Naive thymus-derived CD8-positive, alpha-beta T cell (primary cell): Measurements from ENCODE around the gene GBGT1. TPM values are rescaled to one million over a fixed set of nuclear protein-coding genes. Genes with fewer than 3 reads are reported as not detected.
A peak's percentile ranks its signal among the peaks of the same experiment; 100 is the strongest.

Experiments
- ATAC-seq, 2 donors: fragments of 150-1000 bp; cut with Tn5 transposase in 1 of 2; sonication (Bioruptor Pico), chemical (Tn5 transposase) in 1 of 2; 1 replicate in 1 of 2; 2 replicates in 1 of 2; pipeline ENCODE4 v1.10.0; 2021; ENCODE audit warnings: mild to moderate bottlenecking in 2 of 2, moderate library complexity in 2 of 2
- POLR2A ChIA-PET: fragments of 350-600 bp; sonication (Branson Sonifier 250); formaldehyde crosslinking; loops from one replicate; lab custom pipeline; 2021; ENCODE audit warnings: antibody characterized with exemption; lab: Charles Lee
- DNase-seq, 10 donors: peaks; one replicate each; pipeline versions ENCODE4 v3.0.0 to v3.0.0-alpha.2; 2020 to 2022
- H3K27ac Mint-ChIP-seq, 10 donors: one replicate each; pipeline ENCODE4 v1.8.0; 2020 to 2022; ENCODE audit warnings: mild to moderate bottlenecking in 10 of 10, mixed read lengths in 10 of 10, moderate library complexity in 4 of 10, inconsistent platforms in 1 of 10
- H3K27me3 Mint-ChIP-seq, 5 donors: one replicate each; pipeline ENCODE4 v1.8.0; 2021 to 2022; ENCODE audit warnings: mixed read lengths in 5 of 5
- H3K36me3 Mint-ChIP-seq, 3 donors: one replicate each; pipeline ENCODE4 v1.8.0; 2020 to 2022; ENCODE audit warnings: mixed read lengths in 3 of 3, mild to moderate bottlenecking in 2 of 3, inconsistent platforms in 1 of 3
- H3K4me1 Mint-ChIP-seq, 4 donors: one replicate each; pipeline ENCODE4 v1.8.0; 2021 to 2022; ENCODE audit warnings: mixed read lengths in 4 of 4
- H3K4me3 Mint-ChIP-seq, 10 donors: one replicate each; pipeline ENCODE4 v1.8.0; 2020 to 2022; ENCODE audit warnings: mild to moderate bottlenecking in 10 of 10, mixed read lengths in 10 of 10, moderate library complexity in 6 of 10, inconsistent platforms in 1 of 10
- H3K9me3 Mint-ChIP-seq, 9 donors: one replicate each; pipeline ENCODE4 v1.8.0; 2020 to 2022; ENCODE audit warnings: mixed read lengths in 9 of 9, mild to moderate bottlenecking in 3 of 9, inconsistent platforms in 1 of 9, moderate library complexity in 1 of 9
- polyA plus RNA-seq, 3 donors: library from polyadenylated mRNA; unstranded; fragments of 300-500 nt; fragmentation: Illumina TruSeq; gene quantifications; one replicate each; pipeline ENCODE4 v1.2.3, GENCODE V29; 2021
- total RNA-seq, 8 experiments: library from RNA in 2 of 8; stranded (reverse) in 2 of 8; gene quantifications; one replicate each; pipeline ENCODE4 v1.2.3 and lab custom pipeline; 2021 to 2026

GBGT1 gene
- total and polyA plus RNA-seq, 5 experiments from 2014 or later, result 4.1 to 4.9 TPM; not detected in 3

DNA sequence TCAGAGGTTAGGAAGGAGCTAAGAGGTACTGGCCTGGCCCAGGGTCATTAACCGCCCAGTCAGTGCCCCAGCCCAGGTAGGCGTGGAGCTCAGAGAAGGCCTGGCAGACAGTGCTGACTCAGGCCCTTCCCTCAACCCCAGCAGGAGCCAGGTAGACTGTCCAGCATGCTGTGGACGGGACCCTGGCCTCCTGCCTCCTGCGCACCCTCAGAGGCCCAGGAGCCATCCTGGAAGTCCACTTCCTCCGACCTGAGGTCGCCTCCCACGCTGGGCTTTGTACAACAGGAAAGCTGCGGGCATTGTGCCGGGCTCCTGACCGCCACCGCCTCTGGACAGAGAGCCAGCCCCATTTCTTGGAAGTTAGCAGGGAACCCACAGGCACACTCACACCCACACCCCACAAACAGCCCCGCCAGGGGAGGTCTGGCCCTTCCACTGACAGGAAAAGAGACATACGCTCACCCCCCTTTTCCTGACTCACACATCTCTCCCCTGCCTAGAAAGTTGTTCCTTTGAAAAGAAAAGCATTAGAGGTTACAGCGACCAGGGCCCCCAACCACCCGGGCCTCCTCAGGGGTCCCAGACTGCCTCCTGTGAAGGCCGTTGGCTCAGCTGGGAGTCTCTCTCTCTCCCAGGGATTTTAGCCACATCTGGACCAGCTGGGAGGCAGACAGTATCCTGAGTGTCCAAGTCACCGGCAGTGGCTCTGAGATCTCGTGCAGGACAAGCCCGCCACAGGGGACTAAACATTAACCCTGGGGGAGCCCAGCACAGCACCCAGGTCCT is 50.4 kb downstream of the GBGT1 start:
- peaks cover 0 to 18% (median 4%) of the 10 kb centered on the region in 3 donors for H3K36me3 Mint-ChIP-seq
- H3K4me1 Mint-ChIP-seq, result peaks cover 16 to 56% (median 50%) of the 10 kb centered on the region in 4 donors
- ATAC-seq (peak; percentile 16 to 27), DNase-seq (peak in 1 of 10 donors; percentile 45)
- peak overlapping the region in 9 of 10 donors; percentile 12 to 73 (median 46) for H3K4me3 Mint-ChIP-seq
- no peaks in the 10 kb centered on the region for H3K27me3 Mint-ChIP-seq
- peak overlapping the region; percentile 1 to 89 (median 58) for H3K27ac Mint-ChIP-seq
- POLR2A ChIA-PET, result interaction anchor here (1.2 to 7.4 kb wide), 8 partner anchors 10 to 83 kb away, joined by 3 to 40 read pairs (median 4); partner anchors contain the start of gene GTF3C5
- H3K9me3 Mint-ChIP-seq, result no peaks in the 10 kb centered on the region

DNA sequence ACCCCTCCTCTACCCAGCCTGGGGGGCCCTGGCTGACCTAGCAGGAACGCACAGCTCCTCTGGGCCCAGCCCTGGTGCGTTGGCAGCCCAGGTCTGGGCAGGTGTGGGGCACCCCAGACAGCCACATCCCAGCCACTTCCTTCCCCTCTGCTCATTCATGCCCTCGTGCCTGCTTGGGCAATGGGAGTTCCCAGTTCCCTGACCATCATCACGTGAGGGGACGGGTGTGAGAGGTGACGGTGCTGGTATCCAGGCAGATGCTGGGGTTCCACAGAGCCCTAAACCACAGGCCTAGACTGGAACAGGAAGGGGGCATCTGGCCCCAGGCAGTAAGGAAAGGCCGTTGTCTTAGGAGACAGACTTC is 51.1 kb downstream of the GBGT1 start:
- peak in 2 of 10 donors; percentile 45 to 64 for DNase-seq
- peak overlapping the region in 3 of 10 donors; percentile 11 to 62 (median 37) for H3K4me3 Mint-ChIP-seq
- H3K4me1 Mint-ChIP-seq, result peaks cover 15 to 52% (median 44%) of the 10 kb centered on the region in 4 donors
- no peaks in the 10 kb centered on the region for H3K9me3 Mint-ChIP-seq
- ATAC-seq, result peak; percentile 27 to 65
- POLR2A ChIA-PET, result interaction anchor here (0.6 to 7.4 kb wide), 5 partner anchors 9 to 52 kb away, joined by 3 to 40 read pairs (median 5); no protein-coding TSS in a partner anchor
- peaks cover 0 to 24% (median 4%) of the 10 kb centered on the region in 3 donors for H3K36me3 Mint-ChIP-seq
- H3K27me3 Mint-ChIP-seq, result no peaks in the 10 kb centered on the region
- H3K27ac Mint-ChIP-seq, result peak overlapping the region in 5 of 10 donors; percentile 32 to 89 (median 56)

- Mint-ChIP-seq H3K36me3 (peaks cover 0 to 26% (median 4%) of the 10 kb centered on the region in 3 donors), H3K27ac (peak overlapping the region in 6 of 10 donors; percentile 29 to 89 (median 64)), H3K27me3 (no peaks in the 10 kb centered on the region), H3K4me3 (no peak overlapping the region), H3K4me1 (peaks cover 12 to 49% (median 40%) of the 10 kb centered on the region in 4 donors), H3K9me3 (no peaks in the 10 kb centered on the region)
- peak in 1 of 10 donors; percentile 43 for DNase-seq
- no peak for ATAC-seq
- POLR2A ChIA-PET, result interaction anchor here (0.6 to 2.0 kb wide), 4 partner anchors 14 to 52 kb away, joined by 3 to 6 read pairs (median 4); no protein-coding TSS in a partner anchor
Observed at GRCh38 chr9:133111808-133112662, 51.7 kb downstream of the GBGT1 start.

DNA sequence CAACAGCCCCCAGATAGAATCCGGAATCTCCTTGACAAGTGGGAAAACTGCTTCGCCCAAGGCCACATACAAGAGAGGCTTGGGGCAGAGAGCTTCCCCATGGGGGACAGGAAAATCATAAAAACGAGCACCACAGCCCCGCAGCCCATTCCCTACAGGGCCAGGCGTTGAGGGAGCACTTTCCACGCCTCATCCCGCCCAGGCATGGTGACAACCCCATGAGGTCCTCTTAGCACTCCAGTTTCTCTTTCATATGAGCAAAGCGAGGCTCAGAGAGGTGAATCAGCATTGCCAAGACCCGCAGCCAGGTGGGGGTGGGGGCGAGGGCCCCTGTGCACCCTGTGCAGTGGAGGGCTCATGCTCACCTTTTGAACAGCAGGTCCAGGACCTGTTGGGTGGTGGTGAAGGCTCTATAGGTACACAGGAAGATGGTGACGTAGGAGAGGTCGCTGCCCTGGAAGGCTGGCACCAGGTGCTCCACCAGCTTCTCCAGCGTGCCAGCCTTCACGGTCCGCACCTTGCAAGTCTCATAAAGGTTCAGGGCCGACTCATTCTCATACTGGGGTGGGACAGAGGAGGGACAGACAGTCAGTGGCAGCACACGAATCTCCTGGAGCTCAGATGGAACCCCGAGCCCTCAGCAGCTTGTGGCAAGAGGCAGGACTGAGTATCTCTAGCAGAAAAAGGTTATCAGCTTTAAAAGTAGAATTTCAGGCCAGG is 53.6 kb downstream of the GBGT1 start:
- Mint-ChIP-seq H3K36me3 (peaks cover 0 to 33% (median 9%) of the 10 kb centered on the region in 3 donors), H3K27ac (peak overlapping the region in 3 of 10 donors; percentile 13 to 53 (median 46)), H3K27me3 (no peaks in the 10 kb centered on the region), H3K9me3 (no peaks in the 10 kb centered on the region), H3K4me3 (no peak overlapping the region), H3K4me1 (peaks cover 15 to 34% (median 29%) of the 10 kb centered on the region in 4 donors)
- DNase-seq (peak in 1 of 10 donors; percentile 43), ATAC-seq (no peak)
- POLR2A ChIA-PET, result interaction anchor here (1.6 kb wide), 1 partner anchor 34 kb away, joined by 3 read pairs; no protein-coding TSS in a partner anchor

GRCh38 chr9:133108794-133109641 is 54.7 kb downstream of the GBGT1 start:
- H3K9me3 Mint-ChIP-seq, result no peaks in the 10 kb centered on the region
- POLR2A ChIA-PET, result interaction anchor here (1.1 to 4.6 kb wide), 6 partner anchors 9 to 77 kb away, joined by 3 to 20 read pairs (median 4); partner anchors contain the start of gene RALGDS
- ATAC-seq (no peak), DNase-seq (peak in 1 of 10 donors; percentile 52)
- peaks cover 0 to 39% (median 11%) of the 10 kb centered on the region in 3 donors for H3K36me3 Mint-ChIP-seq
- no peak overlapping the region for H3K4me3 Mint-ChIP-seq
- no peaks in the 10 kb centered on the region for H3K27me3 Mint-ChIP-seq
- peak overlapping the region in 3 of 10 donors; percentile 10 to 70 (median 41) for H3K27ac Mint-ChIP-seq
- H3K4me1 Mint-ChIP-seq, result peaks cover 11 to 23% (median 19%) of the 10 kb centered on the region in 4 donors

DNA sequence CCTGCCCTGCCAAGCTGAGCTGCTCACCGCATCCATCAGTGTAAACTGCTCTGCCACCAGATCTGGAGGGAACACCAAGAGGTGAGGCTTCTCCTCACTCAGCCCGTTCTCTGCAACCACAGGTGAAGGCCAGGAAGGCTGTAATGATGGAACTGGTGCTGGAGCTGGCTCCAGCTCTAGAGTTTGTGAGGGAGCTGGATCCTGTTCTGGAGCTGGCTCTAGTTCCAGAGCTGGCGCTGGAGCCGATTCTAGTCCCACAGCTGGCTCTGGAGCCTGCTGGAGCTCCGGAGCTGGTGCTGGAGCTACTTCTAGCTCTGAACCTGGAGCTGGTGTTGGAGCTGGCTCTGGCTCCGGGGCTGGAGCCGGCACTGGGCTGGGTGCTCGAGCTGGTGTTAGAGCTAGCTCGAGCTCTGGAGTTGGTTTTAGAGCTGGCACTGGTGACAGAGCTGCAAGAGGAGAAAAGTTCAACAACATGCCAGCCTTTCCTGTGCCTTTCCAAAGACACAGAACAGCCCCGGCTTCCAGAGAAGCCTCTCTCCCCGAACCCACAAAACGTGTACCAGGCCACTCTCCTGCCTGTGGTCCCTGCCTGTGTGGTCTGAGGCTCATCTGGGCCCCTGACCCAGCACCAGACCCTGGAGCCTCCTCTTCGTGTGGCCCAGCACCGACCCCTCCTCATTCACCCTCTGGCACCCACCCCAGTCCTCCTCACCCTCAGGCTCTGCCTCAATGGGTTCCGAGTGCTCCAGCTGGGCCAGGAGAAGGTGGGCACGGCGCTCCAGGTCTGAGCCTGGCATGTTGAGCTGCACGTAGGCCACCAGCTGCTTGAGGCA is 55.5 kb downstream of the GBGT1 start:
- DNase-seq, result peak in 1 of 10 donors; percentile 41
- Mint-ChIP-seq H3K27ac (peak overlapping the region in 1 of 10 donors; percentile 15), H3K4me3 (no peak overlapping the region), H3K27me3 (no peaks in the 10 kb centered on the region), H3K9me3 (no peaks in the 10 kb centered on the region), H3K36me3 (peaks cover 0 to 41% (median 11%) of the 10 kb centered on the region in 3 donors), H3K4me1 (peaks cover 8 to 15% (median 11%) of the 10 kb centered on the region in 4 donors)
- no peak for ATAC-seq
- POLR2A ChIA-PET, result interaction anchor here (1.1 to 4.6 kb wide), 6 partner anchors 9 to 77 kb away, joined by 3 to 20 read pairs (median 4); partner anchors contain the start of gene RALGDS

DNA sequence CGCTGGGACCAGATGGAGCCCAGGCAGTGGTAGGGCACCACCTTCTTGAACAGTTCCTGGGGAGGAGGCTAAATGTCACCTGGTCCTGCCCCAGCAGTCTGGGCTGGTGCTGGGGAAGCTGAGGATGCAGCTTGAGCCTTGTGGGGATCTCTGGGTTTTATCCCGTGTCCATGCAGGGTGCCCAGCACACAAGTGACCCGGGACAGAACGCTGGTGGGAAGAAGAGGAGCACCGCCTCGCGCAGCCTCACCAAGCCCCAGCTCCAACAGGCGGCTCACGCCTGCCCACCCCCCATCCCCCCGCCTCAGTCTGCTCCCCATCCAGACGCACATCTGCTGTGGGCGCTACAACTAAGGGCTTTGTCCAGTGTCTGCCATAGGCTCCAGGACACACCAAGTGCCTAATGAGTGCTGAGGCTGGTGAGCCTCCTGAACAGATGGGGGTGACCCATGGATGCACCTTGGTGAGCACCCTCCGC is 56.4 kb downstream of the GBGT1 start:
- POLR2A ChIA-PET, result interaction anchor here (1.3 to 4.6 kb wide), 3 partner anchors 10 to 48 kb away, joined by 3 to 20 read pairs (median 4); no protein-coding TSS in a partner anchor

GRCh38 chr9:133106511-133107244 is 57.0 kb downstream of the GBGT1 start:
- H3K27ac Mint-ChIP-seq, result peak overlapping the region in 3 of 10 donors; percentile 58 to 87 (median 73)
- no peak for ATAC-seq
- peak in 1 of 10 donors; percentile 52 for DNase-seq
- no peak overlapping the region for H3K4me3 Mint-ChIP-seq
- no peaks in the 10 kb centered on the region for H3K9me3 Mint-ChIP-seq
- no peaks in the 10 kb centered on the region for H3K27me3 Mint-ChIP-seq
- H3K4me1 Mint-ChIP-seq, result peaks cover 0 to 5% (median 1%) of the 10 kb centered on the region in 4 donors
- POLR2A ChIA-PET, result interaction anchor here (0.7 to 4.6 kb wide), 4 partner anchors 9 to 41 kb away, joined by 3 to 20 read pairs (median 3); no protein-coding TSS in a partner anchor
- peaks cover 0 to 53% (median 14%) of the 10 kb centered on the region in 3 donors for H3K36me3 Mint-ChIP-seq

More for the DNA sequence above, 56.4 kb downstream of the GBGT1 start:
- peaks cover 0 to 49% (median 14%) of the 10 kb centered on the region in 3 donors for H3K36me3 Mint-ChIP-seq
- DNase-seq (peak in 1 of 10 donors; percentile 43), ATAC-seq (no peak)
- H3K9me3 Mint-ChIP-seq, result no peaks in the 10 kb centered on the region
- H3K4me1 Mint-ChIP-seq, result peaks cover 2 to 6% (median 4%) of the 10 kb centered on the region in 4 donors
- H3K27me3 Mint-ChIP-seq, result no peaks in the 10 kb centered on the region
- H3K27ac Mint-ChIP-seq, result no peak overlapping the region
- no peak overlapping the region for H3K4me3 Mint-ChIP-seq

DNA sequence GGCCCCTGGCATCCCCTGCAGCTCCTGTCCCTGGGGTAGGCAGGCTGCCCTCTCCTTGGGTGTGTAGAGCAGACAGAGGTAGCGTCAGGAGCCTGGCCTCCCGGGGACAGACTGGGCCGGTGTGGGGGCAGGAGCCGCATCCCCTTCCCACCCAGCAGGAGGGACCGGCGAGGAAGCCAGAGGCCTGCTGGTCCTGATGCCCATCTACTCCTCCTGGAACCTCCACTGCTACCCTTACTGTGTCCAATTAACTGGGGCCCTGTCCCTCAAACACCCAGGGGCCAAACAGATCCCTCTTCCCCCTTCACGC is 58.3 kb downstream of the GBGT1 start:
- POLR2A ChIA-PET, result interaction anchor here (0.9 to 4.6 kb wide), 3 partner anchors 13 to 43 kb away, joined by 3 to 20 read pairs (median 3); no protein-coding TSS in a partner anchor
- Mint-ChIP-seq H3K9me3 (no peaks in the 10 kb centered on the region), H3K4me1 (peaks cover 0 to 5% (median 0%) of the 10 kb centered on the region in 4 donors), H3K4me3 (no peak overlapping the region), H3K27me3 (no peaks in the 10 kb centered on the region), H3K27ac (no peak overlapping the region), H3K36me3 (peaks cover 0 to 57% (median 22%) of the 10 kb centered on the region in 3 donors)
- no peak for ATAC-seq
- DNase-seq, result no peak
